ENCODE data around the gene ZNF516. TPM values are rescaled to one million over a fixed set of nuclear protein-coding genes. Genes with fewer than 3 reads are reported as not detected.

The ZNF516 gene
- total RNA-seq, 1 donor = 16.3 TPM

DNA sequence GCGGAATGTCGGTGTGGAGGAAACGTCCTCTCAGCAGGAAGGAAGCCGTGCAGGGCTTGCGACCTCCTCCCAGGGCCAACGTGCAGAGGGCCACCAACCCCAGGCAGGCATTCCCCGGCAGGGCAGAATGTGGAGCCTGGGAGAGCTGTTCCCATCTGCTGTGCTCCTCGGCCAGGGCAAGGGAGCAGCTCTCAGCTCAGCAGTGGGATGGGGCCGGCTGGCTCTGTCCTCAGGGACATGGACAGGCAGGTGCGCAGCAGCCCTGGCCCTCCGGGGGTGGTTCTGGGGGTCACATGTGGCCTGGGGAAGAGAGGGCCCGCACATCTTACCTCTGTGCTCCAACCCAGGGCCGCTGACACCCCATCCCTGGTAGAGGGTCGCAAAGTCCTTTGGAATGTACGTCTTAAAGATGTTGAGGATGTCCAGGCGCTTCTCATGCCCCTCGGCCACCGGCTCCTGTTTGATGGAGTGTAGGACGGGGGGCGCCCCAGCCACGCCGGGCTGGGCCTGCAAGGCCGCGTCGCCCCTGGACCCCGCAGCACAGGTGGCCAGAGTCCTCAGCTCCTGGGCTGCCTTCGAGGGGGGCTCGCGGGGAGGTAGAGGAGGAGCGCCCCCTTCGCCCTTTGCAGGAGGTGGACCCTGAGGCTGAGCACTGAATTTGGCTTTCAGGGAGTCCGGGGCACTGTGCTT is 116.4 kb downstream of the ZNF516 start:
- no peaks in the 10 kb centered on the region for H3K9me3 ChIP-seq (ENCODE audit: low read depth, low read length)
- H4K20me1 ChIP-seq (ENCODE audit: insufficient read depth, low read length) = peaks cover 33% of the 10 kb centered on the region
- no peak for DNase-seq (ENCODE audit: insufficient read length, low spot score, missing footprints)
- H3K27ac ChIP-seq (ENCODE audit: low read depth, low read length) = no peak overlapping the region
- H3K4me1 ChIP-seq (ENCODE audit: insufficient read depth, low read length) = no peaks in the 10 kb centered on the region
- peaks cover 9% of the 10 kb centered on the region for H3K36me3 ChIP-seq (ENCODE audit: insufficient read depth, low read length)
- peaks cover 11% of the 10 kb centered on the region for H3K79me2 ChIP-seq (ENCODE audit: insufficient read depth, low read length)
- no peaks in the 10 kb centered on the region for H3K27me3 ChIP-seq (ENCODE audit: insufficient read depth, low read length)
- no peak overlapping the region for H3K4me3 ChIP-seq (ENCODE audit: insufficient read depth, low read length)
- no peak overlapping the region for H2AFZ ChIP-seq (ENCODE audit: low read length)
- H3K4me2 ChIP-seq (ENCODE audit: insufficient read depth, low read length) = no peak overlapping the region
- TF ChIP-seq, protein P1, sequence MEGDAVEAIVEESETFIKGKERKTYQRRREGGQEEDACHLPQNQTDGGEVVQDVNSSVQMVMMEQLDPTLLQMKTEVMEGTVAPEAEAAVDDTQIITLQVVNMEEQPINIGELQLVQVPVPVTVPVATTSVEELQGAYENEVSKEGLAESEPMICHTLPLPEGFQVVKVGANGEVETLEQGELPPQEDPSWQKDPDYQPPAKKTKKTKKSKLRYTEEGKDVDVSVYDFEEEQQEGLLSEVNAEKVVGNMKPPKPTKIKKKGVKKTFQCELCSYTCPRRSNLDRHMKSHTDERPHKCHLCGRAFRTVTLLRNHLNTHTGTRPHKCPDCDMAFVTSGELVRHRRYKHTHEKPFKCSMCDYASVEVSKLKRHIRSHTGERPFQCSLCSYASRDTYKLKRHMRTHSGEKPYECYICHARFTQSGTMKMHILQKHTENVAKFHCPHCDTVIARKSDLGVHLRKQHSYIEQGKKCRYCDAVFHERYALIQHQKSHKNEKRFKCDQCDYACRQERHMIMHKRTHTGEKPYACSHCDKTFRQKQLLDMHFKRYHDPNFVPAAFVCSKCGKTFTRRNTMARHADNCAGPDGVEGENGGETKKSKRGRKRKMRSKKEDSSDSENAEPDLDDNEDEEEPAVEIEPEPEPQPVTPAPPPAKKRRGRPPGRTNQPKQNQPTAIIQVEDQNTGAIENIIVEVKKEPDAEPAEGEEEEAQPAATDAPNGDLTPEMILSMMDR (IDR thresholded peaks at IDR 0.05; ENCODE audit: extremely low read depth, low read depth, low read length) = no peak

DNA sequence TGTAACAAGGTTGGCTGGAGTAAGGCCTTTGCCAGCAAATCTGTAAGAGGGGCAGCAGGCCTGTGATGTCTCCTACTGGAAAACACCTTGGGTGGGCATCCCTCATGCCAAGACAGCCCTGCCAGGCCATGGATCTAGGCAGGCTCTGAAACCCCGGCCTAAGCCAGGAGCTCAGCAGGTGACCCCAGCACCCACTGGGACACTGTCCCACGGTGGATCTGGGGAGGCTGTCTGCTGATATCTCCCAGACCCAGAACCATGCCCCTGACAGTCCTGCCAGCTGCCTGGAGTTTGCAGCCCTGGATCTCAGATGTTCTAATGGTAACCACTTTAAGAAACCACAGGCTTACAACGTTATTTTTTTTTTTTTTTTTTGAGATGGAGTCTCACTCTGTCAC is 117.7 kb downstream of the ZNF516 start:
- no peaks in the 10 kb centered on the region for H3K4me1 ChIP-seq (ENCODE audit: insufficient read depth, low read length)
- H3K27me3 ChIP-seq (ENCODE audit: insufficient read depth, low read length) = no peaks in the 10 kb centered on the region
- no peak overlapping the region for H3K4me3 ChIP-seq (ENCODE audit: insufficient read depth, low read length)
- H3K4me2 ChIP-seq (ENCODE audit: insufficient read depth, low read length) = no peak overlapping the region
- peaks cover 11% of the 10 kb centered on the region for H3K79me2 ChIP-seq (ENCODE audit: insufficient read depth, low read length)
- DNase-seq (ENCODE audit: insufficient read length, low spot score, missing footprints) = no peak
- TF ChIP-seq, protein P1 (IDR thresholded peaks at IDR 0.05; ENCODE audit: extremely low read depth, low read depth, low read length) = no peak
- peaks cover 31% of the 10 kb centered on the region for H4K20me1 ChIP-seq (ENCODE audit: insufficient read depth, low read length)
- H2AFZ ChIP-seq (ENCODE audit: low read length) = no peak overlapping the region
- H3K9me3 ChIP-seq (ENCODE audit: low read depth, low read length) = no peaks in the 10 kb centered on the region
- H3K36me3 ChIP-seq (ENCODE audit: insufficient read depth, low read length) = peaks cover 9% of the 10 kb centered on the region
- no peak overlapping the region for H3K27ac ChIP-seq (ENCODE audit: low read depth, low read length)

DNA sequence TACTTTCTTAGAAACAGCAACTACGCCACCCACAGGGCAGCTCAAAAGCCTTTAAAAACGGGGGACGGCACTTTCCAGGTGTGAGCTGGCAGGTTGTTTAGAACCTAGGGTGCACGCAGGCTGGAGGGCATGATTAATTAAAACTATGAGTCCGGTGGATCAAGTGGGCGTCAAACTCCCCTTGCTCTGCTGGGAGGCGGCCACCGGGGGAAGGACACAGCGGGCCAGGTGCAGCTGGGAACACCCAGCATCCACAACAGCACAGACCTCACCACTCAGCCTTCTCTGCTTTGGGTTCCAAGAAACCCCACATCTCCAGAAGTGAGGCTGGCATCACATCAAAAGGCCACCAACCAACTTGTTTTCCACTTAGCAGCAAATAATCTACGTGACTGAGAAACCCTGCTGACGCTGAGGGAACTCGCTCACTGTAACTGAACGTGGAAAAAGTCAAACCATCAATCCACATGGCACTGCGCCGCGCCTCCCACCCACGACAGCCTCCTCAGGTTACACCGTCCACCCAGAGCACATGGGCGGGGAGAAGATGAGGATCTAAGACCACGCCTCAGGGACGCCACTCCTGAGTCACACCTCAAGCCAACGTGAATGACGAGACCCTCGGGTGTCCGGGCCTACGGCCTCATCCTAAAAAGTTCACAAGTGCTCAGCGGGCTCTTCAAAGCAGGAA is 118.2 kb downstream of the ZNF516 start:
- Histone ChIP-seq H3K27me3 (ENCODE audit: insufficient read depth, low read length) (no peaks in the 10 kb centered on the region), H3K4me3 (ENCODE audit: insufficient read depth, low read length) (no peak overlapping the region), H2AFZ (ENCODE audit: low read length) (no peak overlapping the region), H3K4me1 (ENCODE audit: insufficient read depth, low read length) (no peaks in the 10 kb centered on the region), H3K36me3 (ENCODE audit: insufficient read depth, low read length) (peaks cover 9% of the 10 kb centered on the region), H3K27ac (ENCODE audit: low read depth, low read length) (no peak overlapping the region), H3K4me2 (ENCODE audit: insufficient read depth, low read length) (no peak overlapping the region), H3K9me3 (ENCODE audit: low read depth, low read length) (no peaks in the 10 kb centered on the region), H4K20me1 (ENCODE audit: insufficient read depth, low read length) (peaks cover 28% of the 10 kb centered on the region), H3K79me2 (ENCODE audit: insufficient read depth, low read length) (peaks cover 11% of the 10 kb centered on the region)
- no peak for DNase-seq (ENCODE audit: insufficient read length, low spot score, missing footprints)
- TF ChIP-seq, protein P1 (IDR thresholded peaks at IDR 0.05; ENCODE audit: extremely low read depth, low read depth, low read length) = no peak

DNA sequence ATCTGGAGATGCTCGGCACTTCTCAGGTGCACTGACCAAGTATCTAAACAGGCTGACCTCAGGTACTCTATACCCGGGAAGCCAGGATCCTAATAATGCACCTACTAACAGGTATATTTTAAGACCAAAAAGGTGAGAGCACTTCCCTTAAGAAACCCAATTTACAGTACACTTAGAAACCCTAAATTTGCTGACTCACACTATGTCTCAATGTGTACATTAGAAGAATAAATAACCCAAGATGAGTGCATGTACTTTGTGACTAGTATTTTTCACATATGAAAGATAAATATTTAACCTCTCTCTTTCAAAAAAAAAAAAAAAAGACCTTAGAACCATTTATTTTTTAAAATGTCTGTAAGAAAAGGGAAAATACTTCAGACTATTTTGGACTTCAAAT is 118.8 kb downstream of the ZNF516 start:
- TF ChIP-seq, protein P1 (IDR thresholded peaks at IDR 0.05; ENCODE audit: extremely low read depth, low read depth, low read length) = no peak
- H3K4me1 ChIP-seq (ENCODE audit: insufficient read depth, low read length) = no peaks in the 10 kb centered on the region
- no peak overlapping the region for H3K27ac ChIP-seq (ENCODE audit: low read depth, low read length)
- no peak for DNase-seq (ENCODE audit: insufficient read length, low spot score, missing footprints)
- no peak overlapping the region for H3K4me3 ChIP-seq (ENCODE audit: insufficient read depth, low read length)
- H3K79me2 ChIP-seq (ENCODE audit: insufficient read depth, low read length) = peaks cover 11% of the 10 kb centered on the region
- H4K20me1 ChIP-seq (ENCODE audit: insufficient read depth, low read length) = peaks cover 26% of the 10 kb centered on the region
- no peaks in the 10 kb centered on the region for H3K27me3 ChIP-seq (ENCODE audit: insufficient read depth, low read length)
- H2AFZ ChIP-seq (ENCODE audit: low read length) = no peak overlapping the region
- H3K4me2 ChIP-seq (ENCODE audit: insufficient read depth, low read length) = no peak overlapping the region
- H3K9me3 ChIP-seq (ENCODE audit: low read depth, low read length) = no peaks in the 10 kb centered on the region
- peaks cover 9% of the 10 kb centered on the region for H3K36me3 ChIP-seq (ENCODE audit: insufficient read depth, low read length)
